Astrocyte (in vitro differentiated cells and primary cell): ENCODE data around the gene FBN2.

Source experiments
- CTCF ChIP-seq: IDR thresholded peaks from 2 replicates; pipeline ENCODE4 v1.5.1; 2011; ENCODE audit warnings: low read depth, mild to moderate bottlenecking, inconsistent platforms, low read length, moderate library complexity; ENCODE audit not compliant: insufficient read depth
- EZH2 ChIP-seq: IDR thresholded peaks from 2 replicates; pipeline ENCODE4 v1.6.1; 2012; ENCODE audit warnings: mild to moderate bottlenecking, low read length, inconsistent platforms; ENCODE audit not compliant: insufficient read depth

GRCh38 chr5:128252756-128253155, 285.3 kb downstream of the FBN2 start:
- no peak for TF ChIP-seq CTCF
- no peak for TF ChIP-seq EZH2
